Activated CD8-positive, alpha-beta memory T cell treated with anti-CD3 and anti-CD28 coated beads for 4 hours (primary cell): ENCODE data around the gene TM4SF5.

Experiments
- DNase-seq, 2 donors: peaks; one replicate each; pipeline ENCODE4 v3.0.0-alpha.2; 2020; ENCODE audit warnings: low read depth in 2 of 2

Gene TM4SF5

DNA sequence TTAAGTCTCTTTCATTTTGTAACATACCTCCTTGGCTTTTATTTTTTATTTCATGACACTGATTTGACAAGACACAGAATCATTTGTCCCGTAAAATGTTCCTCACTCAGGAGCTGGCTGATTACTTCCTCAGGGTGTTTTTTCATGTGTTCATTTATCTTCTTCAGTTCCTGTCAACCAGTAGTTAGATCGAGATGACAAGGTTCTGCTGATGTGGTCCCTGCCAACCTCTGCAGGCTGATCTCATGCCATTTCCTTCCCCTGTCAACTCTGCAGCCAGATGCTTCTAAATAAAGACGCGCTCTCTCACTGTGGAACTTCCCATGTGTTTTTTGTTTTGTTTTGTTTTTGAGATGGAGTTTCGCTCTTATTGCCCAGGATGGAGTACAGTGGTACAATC, 23.8 kb upstream of the TM4SF5 start:
- DNase-seq, result no peak

DNA sequence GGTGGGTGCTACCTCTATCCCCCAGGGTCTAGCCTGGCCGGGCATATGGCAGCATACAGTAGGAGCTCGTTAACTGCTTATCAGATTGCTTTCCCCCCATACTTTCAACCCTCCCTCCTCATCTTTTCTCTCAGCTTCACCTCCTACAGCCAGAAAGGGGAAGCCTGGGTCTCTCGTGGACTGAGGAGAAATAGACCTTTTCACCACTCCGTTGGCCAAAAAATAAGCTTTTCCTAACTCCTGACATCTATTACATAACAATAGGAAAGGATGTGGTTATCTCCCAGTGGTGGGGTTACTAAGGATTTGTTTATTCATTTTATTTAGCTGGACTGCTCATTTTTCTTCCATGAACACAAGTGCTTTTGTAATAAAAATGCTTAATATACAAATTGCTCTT, 23.0 kb upstream of the TM4SF5 start:
- DNase-seq, result no peak

DNA sequence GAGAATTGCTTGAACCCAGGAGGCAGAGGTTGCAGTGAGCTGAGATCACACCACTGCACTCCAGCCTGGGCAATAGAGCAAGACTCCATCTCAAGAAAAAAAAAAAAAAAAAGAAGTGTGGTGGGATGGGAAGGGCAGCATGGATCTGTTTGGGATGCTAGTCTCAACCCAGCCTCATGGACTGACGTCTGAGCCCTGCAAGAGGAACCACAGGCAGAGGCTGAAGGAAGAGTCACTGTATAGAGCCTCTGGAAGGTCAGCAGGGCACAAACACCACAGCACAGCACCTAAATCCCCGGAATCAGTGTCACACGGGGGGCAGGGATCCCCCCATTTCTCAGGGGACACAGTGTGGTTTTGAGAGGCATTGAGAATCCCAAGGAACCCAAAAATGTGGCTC, 21.1 kb upstream of the TM4SF5 start:
- DNase-seq, result no peak

DNA sequence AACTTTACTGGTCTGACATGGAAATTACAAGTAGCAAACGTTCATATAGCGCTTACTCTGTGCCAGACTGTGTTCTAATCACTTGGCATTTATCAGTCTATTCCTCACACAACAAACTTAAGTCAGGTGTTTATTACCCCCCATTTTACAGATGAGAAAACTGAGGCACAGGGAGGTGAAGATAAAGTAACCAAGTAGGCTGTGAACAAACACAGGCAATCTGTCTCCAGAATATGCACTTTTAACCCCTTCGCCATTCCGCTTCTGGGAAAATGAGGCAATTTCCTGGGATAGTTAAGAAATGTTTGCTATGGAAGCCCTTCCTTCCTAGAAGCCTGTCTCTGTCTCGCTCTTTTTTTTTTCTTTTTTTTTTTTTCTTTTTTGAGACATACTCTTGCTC, 19.8 kb upstream of the TM4SF5 start:
- DNase-seq, result no peak

DNA sequence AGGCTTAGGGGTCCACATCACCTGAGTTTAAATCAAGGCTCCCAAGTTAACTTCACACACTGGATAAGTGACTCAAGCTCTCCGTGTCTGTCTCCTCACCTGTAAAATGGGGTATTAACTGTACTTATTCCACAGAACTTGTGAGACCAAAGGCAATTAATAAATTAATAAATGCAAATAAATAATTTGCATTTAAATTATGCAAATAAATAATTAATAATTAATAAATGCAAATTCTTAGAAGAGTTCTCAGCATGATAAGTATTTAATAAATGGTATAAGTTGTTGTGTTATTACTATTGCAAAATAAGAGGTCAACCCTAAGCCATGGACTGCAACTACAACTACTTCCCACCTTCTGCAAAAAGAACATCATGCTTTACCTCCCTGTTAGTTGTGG, 18.3 kb upstream of the TM4SF5 start:
- DNase-seq, result no peak

DNA sequence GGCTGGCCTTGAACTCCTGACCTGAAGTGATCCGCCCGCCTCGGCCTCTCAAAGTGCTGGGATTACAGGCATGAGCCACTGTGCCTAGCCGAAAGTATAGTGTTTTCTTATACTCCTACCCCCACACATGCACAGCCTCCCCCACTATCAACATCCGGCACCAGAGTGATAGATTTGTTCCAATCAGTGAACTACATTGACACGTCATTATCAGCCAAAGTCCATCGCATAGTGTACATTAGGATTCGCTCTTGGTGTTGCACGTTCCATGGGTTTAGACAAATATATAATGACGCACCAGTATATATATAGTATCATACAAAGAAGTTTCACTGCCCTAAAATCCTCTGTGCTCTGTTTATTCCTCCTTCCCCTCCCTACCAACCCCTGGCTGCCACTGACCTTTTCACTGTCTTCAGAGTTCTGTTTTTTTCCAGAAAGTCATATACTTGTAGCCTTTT, 11.9 kb upstream of the TM4SF5 start:
- DNase-seq, result no peak

DNA sequence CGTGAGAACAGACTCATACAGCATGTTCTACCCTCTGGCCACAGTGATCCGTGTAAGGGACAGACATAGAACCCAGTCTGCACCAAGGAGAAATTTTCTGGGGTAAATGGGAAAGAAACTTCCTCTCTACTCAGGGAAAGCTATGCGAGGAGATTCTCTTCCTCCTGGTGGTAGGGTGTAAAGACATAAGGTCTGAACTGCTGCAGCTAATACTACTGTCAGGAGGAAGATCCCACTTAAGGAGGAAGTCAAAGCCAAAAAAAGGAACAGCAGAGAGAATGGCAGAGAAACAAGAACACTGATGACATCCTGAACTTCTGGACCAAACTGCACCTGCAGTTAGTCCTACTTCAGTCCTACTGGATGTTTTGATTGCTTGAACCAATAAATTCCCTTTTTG, 7.1 kb upstream of the TM4SF5 start:
- DNase-seq, result no peak

DNA sequence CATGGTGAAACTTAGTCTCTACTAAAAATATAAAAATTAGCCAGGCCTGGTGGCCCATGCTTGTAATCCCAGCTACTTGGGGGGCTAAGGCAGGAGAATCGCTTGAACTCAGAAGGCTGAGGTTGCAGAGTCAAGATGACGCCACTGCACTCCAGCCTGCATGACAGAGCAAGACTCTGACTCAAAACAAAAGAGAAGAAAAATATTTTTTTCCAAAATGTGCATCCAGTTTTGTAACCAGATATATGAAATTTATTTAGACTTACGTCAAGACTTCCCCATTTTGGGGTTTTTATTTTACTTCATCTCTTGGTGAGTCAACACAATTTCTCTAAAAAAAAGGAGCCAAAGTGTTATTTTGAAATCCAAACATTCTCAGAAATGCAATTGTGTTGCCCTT, 5.5 kb upstream of the TM4SF5 start:
- DNase-seq, result no peak

DNA sequence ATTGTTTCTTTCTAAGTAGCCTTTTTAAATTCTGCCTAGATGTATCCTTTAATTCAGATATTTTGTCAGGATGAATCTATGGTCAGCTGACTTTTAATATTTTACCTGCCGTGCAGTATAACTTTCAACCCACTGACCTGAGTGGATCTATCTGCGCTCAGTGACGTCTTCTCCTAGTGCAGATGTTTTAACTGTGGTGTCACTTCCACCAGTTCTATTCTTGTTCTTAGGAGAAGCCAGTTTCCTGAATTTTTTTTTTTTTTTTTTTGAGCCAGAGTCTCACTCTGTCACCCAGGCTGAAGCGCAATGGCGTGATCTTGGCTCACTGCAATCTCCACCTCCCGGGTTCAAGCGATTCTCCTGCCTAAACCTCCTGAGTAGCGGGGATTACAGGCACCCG, 5.0 kb upstream of the TM4SF5 start:
- DNase-seq, result no peak

DNA sequence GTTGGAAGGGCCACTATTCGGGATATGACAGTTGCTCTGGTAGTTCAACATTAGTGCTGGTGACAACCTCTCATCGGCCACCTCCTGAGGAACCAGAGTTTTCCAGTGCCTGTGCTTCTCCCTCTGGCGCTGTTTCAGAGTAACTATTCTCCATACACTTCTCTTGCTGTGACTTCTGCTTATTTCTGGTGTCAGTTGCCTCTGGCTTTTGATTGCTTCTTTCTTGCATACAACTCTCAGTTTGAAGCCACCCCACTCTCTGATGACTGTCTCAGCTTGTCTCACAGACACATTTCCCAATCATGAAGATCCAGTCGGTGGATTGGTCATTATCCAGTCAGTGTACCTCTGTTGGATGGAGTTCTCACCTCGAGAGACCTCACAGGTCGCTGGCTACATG, 3.4 kb upstream of the TM4SF5 start:
- no peak for DNase-seq

DNA sequence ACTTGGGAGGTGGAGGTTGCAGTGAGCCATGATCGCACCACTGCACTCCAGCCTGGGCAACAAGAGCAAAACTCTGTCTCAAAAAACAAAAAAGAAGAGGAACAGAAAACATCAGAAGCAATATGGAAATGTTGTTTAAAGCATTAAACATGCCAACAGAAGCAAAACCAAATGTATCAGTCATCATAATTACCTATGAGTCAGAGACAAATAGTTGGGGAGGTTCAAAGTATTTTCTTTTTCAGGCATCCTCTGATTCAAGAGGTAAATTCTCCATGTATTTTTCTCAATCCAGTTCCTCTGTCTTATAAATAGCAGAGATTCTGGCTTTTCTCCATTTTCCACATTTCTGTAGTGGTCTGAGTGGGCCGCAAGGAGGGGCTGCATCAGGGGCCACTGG, 2.1 kb upstream of the TM4SF5 start:
- no peak for DNase-seq

DNA sequence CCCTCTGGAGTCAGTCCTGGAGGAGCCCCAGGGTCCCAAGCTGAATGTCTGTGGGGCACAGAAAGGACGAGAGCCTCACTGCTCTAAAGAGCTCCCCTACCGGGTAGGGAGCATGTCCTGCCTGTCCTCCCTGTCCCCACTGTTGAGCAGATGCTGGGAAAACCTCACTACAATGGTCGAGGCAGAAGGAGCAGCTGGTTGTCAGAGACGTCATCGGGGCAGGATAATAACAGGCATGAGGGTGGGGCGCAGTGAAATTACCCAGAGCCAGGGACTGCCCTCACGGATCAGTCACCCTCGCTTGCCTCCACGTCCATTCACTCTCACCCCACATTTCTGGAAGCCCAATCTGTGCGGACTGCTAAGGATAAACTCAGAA, 538 bp downstream of the TM4SF5 start:
- DNase-seq, result no peak

DNA sequence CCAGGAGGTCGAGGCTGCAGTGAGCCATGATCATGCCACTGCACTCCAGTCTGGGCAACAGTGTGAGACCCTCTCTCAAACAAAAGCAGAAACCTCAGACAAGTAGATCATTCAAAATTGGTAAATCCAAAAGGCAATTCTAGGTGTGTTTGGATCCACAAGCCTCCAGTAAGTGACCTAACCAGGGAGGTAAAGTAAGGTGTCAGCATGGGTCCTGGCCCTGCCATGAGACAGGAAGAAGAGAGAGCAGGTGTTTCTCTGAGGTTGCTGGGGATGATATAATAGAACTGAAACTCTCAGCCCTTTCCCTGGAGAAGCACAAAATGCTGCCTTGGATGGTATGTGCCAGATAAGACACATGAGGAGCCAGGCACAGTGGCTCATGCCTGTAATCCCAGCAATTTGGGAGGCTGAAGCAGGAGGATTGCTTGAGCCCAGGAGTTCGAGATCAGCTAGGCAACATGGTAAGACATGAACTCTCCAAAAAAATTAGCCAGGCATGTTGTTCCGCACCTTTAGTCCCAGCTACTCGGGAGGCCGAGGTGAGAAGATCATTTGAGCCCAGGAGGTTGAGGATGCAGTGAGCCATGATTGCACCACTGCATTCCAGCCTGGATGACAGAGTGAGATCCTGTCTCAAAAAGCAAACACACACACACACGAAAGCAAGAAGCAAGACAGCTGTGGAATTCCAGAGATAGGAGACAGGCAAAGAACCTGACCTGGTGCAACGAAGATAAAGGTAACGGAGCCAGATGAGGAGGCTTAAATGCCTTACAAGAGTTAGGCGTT, 6.5 kb downstream of the TM4SF5 start:
- DNase-seq, result no peak

DNA sequence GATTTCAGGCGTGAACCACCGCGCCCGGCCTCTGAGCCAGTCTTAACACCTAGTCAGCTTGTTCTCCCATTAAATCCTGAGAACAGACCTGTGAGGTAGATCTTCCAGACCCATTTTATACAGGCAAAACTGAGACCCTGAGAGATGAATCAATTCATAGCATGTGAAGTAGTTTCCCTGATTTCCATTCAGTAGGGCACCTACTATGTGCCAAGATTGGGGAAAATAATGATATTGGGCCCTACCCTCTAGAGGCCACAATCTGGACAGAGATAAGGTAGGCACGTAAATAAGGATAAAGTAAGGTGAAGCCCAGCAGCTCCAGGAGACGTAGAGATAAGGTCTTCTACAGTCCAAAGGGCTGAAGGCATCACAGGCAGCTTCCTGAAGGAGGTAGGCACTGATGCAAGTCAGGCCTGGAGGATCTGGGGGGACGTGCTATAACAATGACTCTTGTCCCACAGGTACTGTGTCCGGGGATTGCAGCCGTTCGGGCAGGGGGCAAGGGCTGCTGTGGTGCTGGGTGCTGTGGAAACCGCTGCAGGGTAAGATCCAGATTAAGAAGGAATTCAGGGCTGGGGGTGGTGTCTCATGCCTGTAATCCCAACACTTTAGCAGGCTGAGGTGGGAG, 8.8 kb downstream of the TM4SF5 start:
- no peak for DNase-seq

DNA sequence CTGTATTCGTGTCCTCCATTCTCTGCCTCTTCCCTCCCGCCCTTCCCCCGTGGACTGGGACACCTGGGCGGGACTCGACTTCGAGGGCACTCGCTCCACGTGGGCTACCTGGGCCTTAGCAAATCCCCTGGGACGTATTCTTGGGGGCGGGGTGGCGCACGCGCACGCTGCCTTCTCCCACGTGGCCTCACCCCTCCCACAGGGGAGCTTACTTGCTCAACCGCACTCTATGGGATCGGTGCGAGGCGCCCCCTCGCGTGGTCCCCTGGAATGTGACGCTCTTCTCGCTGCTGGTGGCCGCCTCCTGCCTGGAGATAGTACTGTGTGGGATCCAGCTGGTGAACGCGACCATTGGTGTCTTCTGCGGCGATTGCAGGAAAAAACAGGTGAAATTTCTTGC, 11.0 kb downstream of the TM4SF5 start:
- DNase-seq, result no peak

DNA sequence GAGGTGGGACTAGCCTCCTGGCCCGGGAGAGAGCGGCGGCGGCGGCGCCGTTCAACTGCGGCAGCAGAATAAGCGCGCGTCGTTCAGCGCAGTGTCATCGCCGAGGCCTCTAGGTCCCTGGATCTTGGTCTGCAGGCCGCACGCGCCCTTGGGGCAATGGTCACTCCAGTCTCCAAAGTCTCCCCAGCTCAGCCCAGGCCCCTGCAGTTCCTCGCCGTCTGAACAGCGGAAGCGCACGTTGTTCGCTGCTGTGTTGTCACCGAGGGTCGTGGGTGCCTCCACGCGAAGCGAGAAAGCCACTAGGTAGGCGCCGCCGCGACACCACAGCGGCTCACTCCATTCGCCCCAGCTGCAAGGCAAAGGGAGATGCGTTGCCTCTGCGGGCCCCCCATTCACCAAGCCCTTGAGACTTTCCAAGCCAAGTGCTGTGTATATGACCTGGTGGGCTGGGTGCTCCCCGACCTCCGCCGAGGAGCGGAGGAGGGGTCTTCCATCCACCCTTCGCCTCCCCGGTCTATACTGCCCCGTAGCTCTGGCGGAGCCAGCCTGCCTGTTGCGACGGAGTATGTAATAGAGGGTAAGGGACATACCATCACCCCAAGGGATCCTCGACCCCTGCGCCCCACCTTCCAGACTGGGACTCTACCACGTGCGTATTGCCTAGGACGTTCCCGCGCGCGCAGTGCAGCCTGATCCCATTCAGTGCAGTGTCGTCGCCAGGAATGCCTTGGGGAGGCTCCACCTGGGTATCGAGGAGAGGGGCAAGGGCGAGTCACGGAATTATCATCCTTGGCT, 13.8 kb downstream of the TM4SF5 start:
- DNase-seq, result no peak

DNA sequence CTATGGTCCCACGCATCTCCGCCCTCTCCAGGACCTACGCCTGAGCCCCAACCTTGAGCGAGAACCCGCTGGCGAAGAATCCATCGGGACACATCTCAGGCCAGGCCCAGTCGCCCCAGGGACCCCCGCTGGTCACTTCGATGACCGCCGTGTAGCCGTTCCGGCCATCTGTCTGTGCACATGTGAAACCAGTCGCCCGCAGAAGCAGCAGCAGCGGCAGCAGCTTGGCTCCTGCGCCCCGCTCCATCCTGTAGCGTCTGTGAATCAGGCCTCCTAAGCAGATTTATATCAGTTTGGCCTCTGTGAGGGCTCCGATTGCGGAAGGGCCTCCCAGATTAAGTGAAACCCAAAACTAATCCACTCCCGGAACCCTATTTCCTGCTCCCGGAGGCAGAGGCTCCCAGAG, 14.4 kb downstream of the TM4SF5 start, which contains the start of gene VMO1:
Gene VMO1, minus strand, starts transcription at position 259 of the 406 bp plus-strand sequence. Its CDS starts 12 bp downstream, at position 247.
- DNase-seq, result no peak

DNA sequence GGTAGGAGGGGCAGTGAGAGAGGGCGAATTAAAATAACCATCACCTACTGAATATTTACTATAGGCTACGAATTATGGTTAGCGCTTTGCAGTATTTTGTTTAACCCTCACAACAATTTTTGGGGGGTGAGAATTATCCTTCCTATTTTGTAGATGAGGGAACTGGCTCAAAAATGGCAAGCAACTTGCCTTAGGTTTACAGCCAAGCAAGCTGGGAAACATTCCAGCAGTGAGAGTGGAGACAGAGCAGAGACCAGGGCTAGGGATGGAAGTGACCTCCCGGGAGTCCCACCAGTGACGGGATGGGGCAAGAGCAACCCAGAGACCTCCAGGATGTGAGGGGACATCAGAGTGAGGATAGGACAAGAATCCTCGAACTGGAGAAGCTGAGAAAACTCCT, 14.8 kb downstream of the TM4SF5 start:
- DNase-seq, result no peak

DNA sequence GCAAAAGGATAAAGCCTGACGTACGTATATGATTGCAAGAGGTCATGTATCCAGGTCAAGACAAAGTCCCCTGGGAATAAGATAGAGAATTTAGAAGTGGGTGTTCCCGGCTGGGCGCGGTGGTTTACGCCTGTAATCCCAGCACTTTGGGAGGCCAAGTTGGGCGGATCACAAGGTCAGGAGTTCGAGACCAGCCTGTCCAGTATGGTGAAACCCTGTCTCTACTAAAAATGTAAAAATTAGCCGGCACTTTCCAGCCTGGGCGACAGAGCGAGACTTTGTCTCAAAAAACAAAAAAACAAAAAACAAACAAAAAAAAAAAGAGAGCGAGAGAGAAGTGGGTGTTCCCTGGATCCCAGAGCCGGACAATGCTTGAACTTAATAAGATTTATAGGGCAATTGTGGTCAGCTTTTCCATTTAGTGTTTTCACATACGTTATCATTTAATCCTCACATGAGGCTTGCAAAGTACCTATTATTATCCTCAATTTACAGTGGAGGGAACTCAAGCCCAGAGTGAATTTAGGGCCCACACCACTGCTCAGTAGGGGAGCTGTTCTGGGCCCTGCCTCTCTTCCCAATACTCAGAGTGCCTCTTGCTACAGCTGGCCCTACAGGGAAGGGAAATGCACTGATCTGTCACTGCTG, 16.6 kb downstream of the TM4SF5 start:
- no peak for DNase-seq

DNA sequence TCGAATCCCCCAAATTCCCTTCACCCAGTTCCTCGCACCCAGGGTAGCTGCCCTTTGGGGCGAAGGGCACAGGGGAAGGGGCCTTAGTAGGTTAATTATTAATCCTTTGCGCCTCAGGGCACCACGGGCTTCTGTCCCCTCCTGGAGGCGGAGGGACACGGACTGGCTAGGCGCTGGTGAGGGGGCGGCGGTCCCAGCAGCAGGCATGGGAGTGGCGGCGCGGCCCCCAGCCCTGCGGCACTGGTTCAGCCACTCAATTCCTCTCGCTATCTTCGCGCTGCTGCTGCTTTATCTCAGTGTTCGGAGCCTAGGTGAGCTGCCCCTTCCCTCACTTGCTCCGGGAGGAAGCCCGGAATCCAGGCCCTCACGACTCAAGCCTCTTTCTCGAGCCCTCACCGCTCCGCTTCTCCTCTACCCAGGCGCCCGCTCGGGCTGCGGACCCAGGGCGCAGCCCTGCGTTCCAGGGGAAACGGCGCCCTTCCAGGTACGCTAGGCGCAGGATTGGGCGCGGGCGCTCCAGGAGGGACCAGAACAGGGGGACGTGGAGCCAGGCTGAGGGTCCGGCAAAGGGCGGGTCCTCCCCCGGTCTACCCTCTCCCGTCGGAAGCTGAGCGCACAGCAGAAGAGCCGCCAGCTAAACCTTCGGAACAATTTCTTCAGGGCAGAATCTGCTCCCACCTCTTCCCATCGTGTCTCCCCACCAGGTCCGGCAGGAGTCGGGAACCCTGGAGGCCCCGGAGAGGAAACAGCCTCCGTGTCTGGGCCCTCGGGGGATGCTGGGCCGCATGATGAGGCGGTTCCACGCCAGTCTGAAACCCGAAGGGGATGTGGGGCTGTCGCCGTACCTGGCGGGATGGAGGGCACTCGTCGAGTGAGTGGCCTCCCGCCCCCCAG, 17.4 kb downstream of the TM4SF5 start, which contains the start of gene GLTPD2:
Gene GLTPD2, plus strand, starts transcription at position 158 of the 894 bp plus-strand sequence. Its CDS starts 48 bp downstream, at position 206.
- DNase-seq, result no peak

DNA sequence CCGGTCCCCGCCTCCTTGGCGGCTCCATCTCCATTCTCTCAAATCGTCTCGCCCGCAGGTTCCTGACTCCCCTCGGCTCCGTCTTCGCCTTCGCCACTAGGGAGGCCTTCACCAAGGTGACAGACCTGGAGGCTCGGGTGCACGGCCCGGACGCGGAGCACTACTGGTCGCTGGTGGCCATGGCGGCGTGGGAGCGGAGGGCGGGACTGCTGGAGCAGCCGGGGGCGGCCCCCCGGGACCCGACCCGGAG, 17.9 kb downstream of the TM4SF5 start:
- DNase-seq, result no peak
